NB4 (cell line): ENCODE results near the gene GALNT2.

ENCODE experiments used
- MYC ChIP-seq: IDR thresholded peaks from 2 replicates; pipeline ENCODE4 v1.6.1; 2011; ENCODE audit warnings: low read depth, low read length
- TF ChIP-seq, protein P1 (sequence below): IDR thresholded peaks from one replicate; pipeline ENCODE4 v1.5.1; 2012; ENCODE audit warnings: low read depth, low read length

DNA sequence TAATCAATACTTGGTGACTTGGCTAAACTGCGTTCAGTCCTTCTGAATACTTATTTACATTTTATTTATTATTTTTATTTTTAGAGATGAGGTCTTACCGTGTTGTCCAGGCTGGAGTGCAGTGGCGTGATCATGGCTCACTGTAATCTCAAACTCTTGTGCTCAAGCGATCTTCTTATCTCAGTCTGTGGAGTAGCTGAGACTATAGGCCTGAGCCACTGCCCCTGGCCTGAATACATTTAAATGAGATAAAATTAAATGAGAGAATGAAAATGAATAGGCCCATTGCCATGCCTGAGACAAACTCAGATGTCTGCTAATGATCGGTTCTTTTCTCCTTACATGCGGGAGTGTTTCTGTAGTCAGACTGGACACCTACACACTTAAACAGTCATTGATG is 86.0 kb downstream of the GALNT2 start:
- TF ChIP-seq, protein P1, sequence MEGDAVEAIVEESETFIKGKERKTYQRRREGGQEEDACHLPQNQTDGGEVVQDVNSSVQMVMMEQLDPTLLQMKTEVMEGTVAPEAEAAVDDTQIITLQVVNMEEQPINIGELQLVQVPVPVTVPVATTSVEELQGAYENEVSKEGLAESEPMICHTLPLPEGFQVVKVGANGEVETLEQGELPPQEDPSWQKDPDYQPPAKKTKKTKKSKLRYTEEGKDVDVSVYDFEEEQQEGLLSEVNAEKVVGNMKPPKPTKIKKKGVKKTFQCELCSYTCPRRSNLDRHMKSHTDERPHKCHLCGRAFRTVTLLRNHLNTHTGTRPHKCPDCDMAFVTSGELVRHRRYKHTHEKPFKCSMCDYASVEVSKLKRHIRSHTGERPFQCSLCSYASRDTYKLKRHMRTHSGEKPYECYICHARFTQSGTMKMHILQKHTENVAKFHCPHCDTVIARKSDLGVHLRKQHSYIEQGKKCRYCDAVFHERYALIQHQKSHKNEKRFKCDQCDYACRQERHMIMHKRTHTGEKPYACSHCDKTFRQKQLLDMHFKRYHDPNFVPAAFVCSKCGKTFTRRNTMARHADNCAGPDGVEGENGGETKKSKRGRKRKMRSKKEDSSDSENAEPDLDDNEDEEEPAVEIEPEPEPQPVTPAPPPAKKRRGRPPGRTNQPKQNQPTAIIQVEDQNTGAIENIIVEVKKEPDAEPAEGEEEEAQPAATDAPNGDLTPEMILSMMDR = no peak
- TF ChIP-seq MYC = no peak
